Cortex of kidney (tissue), 1 donor: ENCODE results near the gene NFIB.

Source experiments
- DNase-seq: peaks from one replicate; lab custom pipeline; 2025; lab: John Stamatoyannopoulos, UW

NFIB gene

GRCh38 chr9:14304259-14304658, 9.7 kb downstream of the NFIB start:
- DNase-seq, result no peak

GRCh38 chr9:14303521-14303920, 10.4 kb downstream of the NFIB start:
- DNase-seq, result no peak

- DNase-seq, result no peak
These were observed 10.8 kb downstream of the NFIB start for GRCh38 chr9:14303100-14303499.

- DNase-seq, result no peak
These were observed 11.5 kb downstream of the NFIB start for GRCh38 chr9:14302405-14302804.

GRCh38 chr9:14301583-14302021, 12.3 kb downstream of the NFIB start:
- DNase-seq, result no peak

GRCh38 chr9:14301006-14301405, 12.9 kb downstream of the NFIB start:
- no peak for DNase-seq

GRCh38 chr9:14300588-14300987, 13.4 kb downstream of the NFIB start:
- DNase-seq, result no peak

GRCh38 chr9:14300040-14300439, 13.9 kb downstream of the NFIB start:
- no peak for DNase-seq

GRCh38 chr9:14298601-14299022, 15.3 kb downstream of the NFIB start:
- no peak for DNase-seq

GRCh38 chr9:14296495-14297113, 17.3 kb downstream of the NFIB start:
- no peak for DNase-seq

- DNase-seq, result no peak
These were observed 19.3 kb downstream of the NFIB start for GRCh38 chr9:14294659-14295058.

GRCh38 chr9:14293801-14294200, 20.1 kb downstream of the NFIB start:
- no peak for DNase-seq

GRCh38 chr9:14292181-14292739, 21.7 kb downstream of the NFIB start:
- DNase-seq, result no peak

GRCh38 chr9:14289916-14290315, 24.0 kb downstream of the NFIB start:
- no peak for DNase-seq

GRCh38 chr9:14288433-14288832, 25.5 kb downstream of the NFIB start:
- DNase-seq, result no peak

GRCh38 chr9:14286121-14286520, 27.8 kb downstream of the NFIB start:
- DNase-seq, result no peak

GRCh38 chr9:14283276-14283675, 30.7 kb downstream of the NFIB start:
- no peak for DNase-seq

GRCh38 chr9:14281876-14282275, 32.1 kb downstream of the NFIB start:
- no peak for DNase-seq

- no peak for DNase-seq
These were observed 32.7 kb downstream of the NFIB start for GRCh38 chr9:14281136-14281795.

- no peak for DNase-seq
These were observed 34.3 kb downstream of the NFIB start for GRCh38 chr9:14279671-14280070.

- no peak for DNase-seq
These were observed 35.6 kb downstream of the NFIB start for GRCh38 chr9:14278291-14278721.

- DNase-seq, result no peak
These were observed 36.2 kb downstream of the NFIB start for GRCh38 chr9:14277761-14278160.

GRCh38 chr9:14277244-14277643, 36.7 kb downstream of the NFIB start:
- no peak for DNase-seq

GRCh38 chr9:14275331-14275730, 38.6 kb downstream of the NFIB start:
- DNase-seq, result no peak
